Vagina (tissue), 2 donors: ENCODE data around the gene FBXL7.

Source experiments
- POLR2A ChIP-seq, 2 donors: fragments of 450-650 bp; IDR thresholded peaks; one replicate each; pipeline ENCODE4 v1.6.1; 2017; ENCODE audit warnings: antibody characterized with exemption in 2 of 2, mild to moderate bottlenecking in 2 of 2, moderate library complexity in 2 of 2
- POLR2AphosphoS5 ChIP-seq, 2 donors: sonication (generic); formaldehyde crosslinking; IDR thresholded peaks; one replicate each; pipeline ENCODE4 v1.9.0; 2017; ENCODE audit warnings: antibody characterized with exemption in 2 of 2, mild to moderate bottlenecking in 2 of 2, low read depth in 1 of 2; ENCODE audit not compliant: insufficient read depth in 1 of 2
- TF ChIP-seq, protein P1 (sequence below), 3 experiments: fragments of 450-650 bp in 2 of 3; fragments of 200-600 bp in 1 of 3; sonication (generic) in 1 of 3; IDR thresholded peaks; one replicate each; pipeline ENCODE4 v1.5.1; 2017 to 2019; ENCODE audit warnings: antibody characterized with exemption in 3 of 3, mild to moderate bottlenecking in 2 of 3, moderate library complexity in 2 of 3

DNA sequence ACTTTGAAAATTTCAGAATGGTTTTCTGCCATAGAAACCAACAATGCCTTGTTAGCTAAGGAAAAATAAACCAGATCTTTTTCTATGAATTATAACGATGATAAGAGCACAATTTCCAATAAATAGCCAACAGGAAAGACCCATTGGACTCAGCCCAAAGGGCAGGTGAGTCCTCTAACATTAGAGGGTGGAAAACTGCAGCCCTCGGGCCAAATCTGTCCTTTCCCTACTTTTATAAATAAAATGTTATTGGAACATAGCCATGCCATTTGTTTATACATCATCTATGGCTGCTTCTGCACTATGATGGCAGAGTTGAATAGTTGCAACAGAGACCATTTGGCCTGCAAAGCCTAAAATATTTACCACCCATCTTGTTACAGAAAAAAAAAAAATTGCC, 296.1 kb downstream of the FBXL7 start:
- TF ChIP-seq, protein P1, sequence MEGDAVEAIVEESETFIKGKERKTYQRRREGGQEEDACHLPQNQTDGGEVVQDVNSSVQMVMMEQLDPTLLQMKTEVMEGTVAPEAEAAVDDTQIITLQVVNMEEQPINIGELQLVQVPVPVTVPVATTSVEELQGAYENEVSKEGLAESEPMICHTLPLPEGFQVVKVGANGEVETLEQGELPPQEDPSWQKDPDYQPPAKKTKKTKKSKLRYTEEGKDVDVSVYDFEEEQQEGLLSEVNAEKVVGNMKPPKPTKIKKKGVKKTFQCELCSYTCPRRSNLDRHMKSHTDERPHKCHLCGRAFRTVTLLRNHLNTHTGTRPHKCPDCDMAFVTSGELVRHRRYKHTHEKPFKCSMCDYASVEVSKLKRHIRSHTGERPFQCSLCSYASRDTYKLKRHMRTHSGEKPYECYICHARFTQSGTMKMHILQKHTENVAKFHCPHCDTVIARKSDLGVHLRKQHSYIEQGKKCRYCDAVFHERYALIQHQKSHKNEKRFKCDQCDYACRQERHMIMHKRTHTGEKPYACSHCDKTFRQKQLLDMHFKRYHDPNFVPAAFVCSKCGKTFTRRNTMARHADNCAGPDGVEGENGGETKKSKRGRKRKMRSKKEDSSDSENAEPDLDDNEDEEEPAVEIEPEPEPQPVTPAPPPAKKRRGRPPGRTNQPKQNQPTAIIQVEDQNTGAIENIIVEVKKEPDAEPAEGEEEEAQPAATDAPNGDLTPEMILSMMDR (IDR thresholded peaks at IDR 0.05) = no peak
- TF ChIP-seq POLR2A (IDR thresholded peaks at IDR 0.05) (no peak), POLR2AphosphoS5 (IDR thresholded peaks at IDR 0.05; ENCODE audit: insufficient read depth in 1 of 2, low read depth in 1 of 2) (no peak)
